Subcutaneous adipose tissue (tissue), 4 donors: Measurements from ENCODE around the gene ASB14. TPM values are rescaled to one million over a fixed set of nuclear protein-coding genes. Genes with fewer than 3 reads are reported as not detected.

Experiments
- total RNA-seq, 4 donors: library from RNA; depleted of rRNA; stranded (reverse); fragments of >200 nt; gene quantifications; one replicate each; pipeline ENCODE4 v1.1.0, GENCODE V29; 2016
- TF ChIP-seq, protein P1 (sequence below): fragments of 450-650 bp; IDR thresholded peaks from one replicate; pipeline ENCODE4 v1.5.1; 2016; ENCODE audit warnings: low read depth, mild to moderate bottlenecking, control low read depth, antibody characterized with exemption, moderate library complexity

ASB14 gene
- total RNA-seq, 4 donors from 2014 or later = not detected

DNA sequence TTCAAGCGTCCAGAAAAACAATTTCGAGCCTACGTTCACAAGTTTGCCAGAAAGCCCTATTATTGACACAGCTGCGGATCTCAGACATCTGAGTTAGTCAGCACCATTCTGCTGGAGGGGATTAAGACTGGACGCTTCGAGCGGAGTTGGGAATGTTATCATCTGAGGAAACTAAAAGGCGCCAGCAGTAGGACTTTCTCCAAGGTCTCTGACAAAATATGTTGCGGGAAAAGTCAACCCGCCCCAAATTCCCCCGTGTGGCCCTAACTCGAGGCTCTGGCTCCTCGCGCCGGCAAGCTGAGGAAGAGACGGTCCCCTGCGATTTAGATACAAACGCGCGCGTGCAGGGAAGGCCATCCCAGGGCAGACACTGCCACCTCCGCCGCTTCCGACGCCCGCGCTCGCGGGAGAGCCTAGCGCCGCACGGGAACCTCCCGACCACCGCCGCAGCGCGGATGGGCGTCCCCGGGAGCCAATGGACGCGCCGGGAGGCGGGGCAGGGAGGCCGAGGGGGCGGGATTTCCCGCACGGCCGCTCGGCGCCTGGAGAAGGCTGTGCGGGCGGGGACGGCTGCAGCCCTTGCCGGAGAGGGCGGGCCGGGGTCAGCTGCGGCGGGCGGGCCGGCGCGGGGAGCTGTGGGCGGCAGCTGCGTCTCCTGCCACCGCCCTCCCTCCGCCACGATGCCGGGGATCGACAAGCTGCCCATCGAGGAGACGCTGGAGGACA lies 65.1 kb downstream of the ASB14 start, which contains the start of gene APPL1:
TSS of gene APPL1 (plus strand) at position 526 of the 726 bp plus-strand sequence. CDS start at position 681, 155 bp downstream.
- TF ChIP-seq, protein P1, sequence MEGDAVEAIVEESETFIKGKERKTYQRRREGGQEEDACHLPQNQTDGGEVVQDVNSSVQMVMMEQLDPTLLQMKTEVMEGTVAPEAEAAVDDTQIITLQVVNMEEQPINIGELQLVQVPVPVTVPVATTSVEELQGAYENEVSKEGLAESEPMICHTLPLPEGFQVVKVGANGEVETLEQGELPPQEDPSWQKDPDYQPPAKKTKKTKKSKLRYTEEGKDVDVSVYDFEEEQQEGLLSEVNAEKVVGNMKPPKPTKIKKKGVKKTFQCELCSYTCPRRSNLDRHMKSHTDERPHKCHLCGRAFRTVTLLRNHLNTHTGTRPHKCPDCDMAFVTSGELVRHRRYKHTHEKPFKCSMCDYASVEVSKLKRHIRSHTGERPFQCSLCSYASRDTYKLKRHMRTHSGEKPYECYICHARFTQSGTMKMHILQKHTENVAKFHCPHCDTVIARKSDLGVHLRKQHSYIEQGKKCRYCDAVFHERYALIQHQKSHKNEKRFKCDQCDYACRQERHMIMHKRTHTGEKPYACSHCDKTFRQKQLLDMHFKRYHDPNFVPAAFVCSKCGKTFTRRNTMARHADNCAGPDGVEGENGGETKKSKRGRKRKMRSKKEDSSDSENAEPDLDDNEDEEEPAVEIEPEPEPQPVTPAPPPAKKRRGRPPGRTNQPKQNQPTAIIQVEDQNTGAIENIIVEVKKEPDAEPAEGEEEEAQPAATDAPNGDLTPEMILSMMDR = no peak

DNA sequence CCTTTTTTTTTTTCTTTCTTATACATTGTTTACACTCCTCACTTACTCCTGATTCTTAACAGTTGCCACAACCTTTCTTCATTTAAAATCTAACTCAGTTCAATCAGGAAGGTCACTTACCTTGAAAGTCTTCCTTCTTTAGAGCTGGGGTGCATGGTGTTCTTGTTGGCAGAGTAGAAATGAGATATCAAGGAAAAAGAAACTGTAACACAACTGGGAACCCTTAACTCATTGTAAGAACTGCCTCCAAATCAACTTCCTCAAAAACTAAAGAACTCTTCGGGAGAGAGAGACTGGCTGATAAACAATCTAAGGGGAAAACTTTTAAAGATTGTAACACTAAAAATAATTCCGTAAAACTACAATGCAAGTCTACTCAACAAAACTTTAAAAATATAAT lies 66.3 kb downstream of the ASB14 start:
- TF ChIP-seq, protein P1 = no peak

DNA sequence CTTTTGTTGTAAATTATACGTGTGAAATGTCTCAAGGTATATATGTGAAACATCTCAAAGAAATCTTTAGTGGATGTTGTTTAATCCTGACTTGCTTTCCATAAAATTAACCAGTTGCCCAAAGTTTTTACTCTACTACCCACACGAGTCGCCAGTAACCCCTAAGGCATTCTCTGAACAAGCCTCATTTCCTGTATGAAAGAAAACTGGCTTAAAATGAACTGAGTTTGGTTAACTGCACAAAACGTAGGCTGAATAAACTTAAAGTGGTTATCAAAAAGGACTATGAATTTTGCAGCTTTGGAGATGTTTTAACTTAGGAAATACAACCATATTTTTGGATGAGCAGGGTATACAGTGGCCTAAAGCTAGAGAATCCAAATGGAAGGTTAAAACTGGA lies 67.6 kb downstream of the ASB14 start:
- TF ChIP-seq, protein P1 = no peak

DNA sequence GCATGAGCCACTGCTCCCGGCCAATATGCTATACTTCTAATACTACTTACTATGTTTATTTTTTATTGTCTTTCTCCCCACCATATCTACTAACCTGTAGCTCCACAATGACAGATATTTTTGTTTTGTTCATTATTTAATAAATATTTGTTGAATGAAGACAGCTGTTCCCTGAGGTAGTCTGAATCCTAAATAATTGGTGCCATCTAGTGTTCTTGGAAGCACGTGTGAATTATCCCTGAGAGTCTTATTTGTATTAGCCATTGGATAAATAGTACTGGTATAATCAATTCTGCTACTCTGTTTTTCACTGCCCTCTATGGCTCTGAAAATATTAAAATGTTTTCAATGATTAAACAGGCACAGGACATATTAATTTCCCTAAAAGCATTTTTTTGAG lies 70.6 kb downstream of the ASB14 start:
- TF ChIP-seq, protein P1 = no peak

Other genes with a start within 250 kb of the ASB14 start
- gene SPATA12, start 232.0 kb downstream of the ASB14 start, total RNA-seq = under 1 TPM in 1 of 4 donors, not detected in 3; 0.51 TPM
- gene IL17RD, start 127.3 kb downstream of the ASB14 start, total RNA-seq = 1 to 10 TPM in 3 of 4 donors, under 1 TPM in 1; 0.98 to 5.8 (median 3.4) TPM
- gene HESX1, start 92.7 kb downstream of the ASB14 start, total RNA-seq = 1 to 10 TPM in 2 of 4 donors, not detected in 2; 1.4 to 4.3 TPM
- 10 to 100 TPM; 35.2 to 50.5 (median 47.5) TPM for gene APPL1, start 65.0 kb downstream of the ASB14 start, total RNA-seq